ENCODE results near the gene CACNA1A. TPM values are rescaled to one million over a fixed set of nuclear protein-coding genes. Genes with fewer than 3 reads are reported as not detected.
"Not testable (repeated sequence)": the region's sequence is repeated elsewhere in the genome, so short reads cannot be mapped to it uniquely, and the experiment has no call there.

Gene CACNA1A
- not detected for total RNA-seq

DNA sequence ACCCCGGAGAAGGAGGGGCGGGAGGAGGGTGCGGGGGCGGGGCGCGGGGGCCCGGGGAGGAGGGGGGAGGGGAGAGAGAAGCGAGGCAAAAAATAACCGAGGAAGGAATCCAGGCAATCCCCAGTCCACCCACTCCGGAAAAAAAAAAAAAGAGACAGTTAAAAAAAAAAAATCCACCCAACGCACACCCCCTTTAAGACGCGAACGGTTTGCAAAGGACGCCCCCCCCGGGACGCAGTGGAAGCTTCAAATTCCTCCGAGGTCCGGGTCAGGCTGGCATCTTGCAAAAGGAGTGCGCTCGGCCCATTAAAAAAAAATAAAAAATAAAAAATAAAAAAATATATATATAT lies at the start of gene CACNA1A:
TSS of gene CACNA1A (minus strand) at position 9 of the 350 bp plus-strand sequence. CDS start 255 bp downstream, outside the sequence.
- DNase-seq = no peak

- no peak for DNase-seq
Measured at GRCh38 chr19:13554506-13555240, 48.4 kb upstream of the CACNA1A start.

DNA sequence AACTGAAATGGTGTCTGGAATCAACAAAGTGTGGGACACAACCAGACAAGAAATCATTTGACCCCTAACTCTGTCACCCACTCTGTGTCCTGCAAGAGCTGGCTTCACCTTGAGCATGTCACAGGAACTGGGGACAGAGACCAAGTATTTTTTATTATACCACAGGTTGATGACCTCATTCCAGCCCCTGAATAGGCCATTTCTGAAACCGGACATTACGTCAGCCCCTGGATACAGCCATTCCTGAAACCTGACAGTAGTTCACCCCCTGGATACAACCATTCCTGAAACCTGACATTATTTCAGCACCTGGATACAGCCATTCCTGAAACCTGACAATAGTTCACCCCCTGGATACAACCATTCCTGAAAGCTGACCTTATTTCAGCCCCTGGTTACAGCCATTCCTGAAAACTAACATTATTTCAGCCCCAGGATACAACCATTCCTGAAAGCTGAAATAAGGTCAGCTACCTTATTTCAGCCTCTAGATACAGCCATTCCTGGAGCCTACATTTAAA lies 47.7 kb upstream of the CACNA1A start:
- no peak for DNase-seq

DNA sequence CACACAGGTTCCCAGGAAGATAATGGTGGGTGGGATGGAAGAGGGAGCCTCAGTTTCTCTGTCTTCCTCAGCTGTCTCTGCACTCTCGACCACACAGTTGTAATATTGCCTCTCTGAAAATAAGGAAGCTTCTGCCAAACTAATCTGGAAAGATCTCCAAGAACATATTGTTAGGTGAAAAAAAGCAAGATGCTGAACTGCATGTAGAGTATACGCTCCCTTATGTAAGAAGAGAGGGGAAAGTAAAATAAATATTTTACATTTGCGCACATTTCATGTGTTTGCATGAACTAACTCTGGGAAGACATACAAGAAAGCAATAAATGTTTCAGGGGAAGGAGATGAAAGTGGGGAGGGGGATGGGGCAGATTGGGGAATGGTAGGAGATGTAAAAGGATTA lies 41.9 kb upstream of the CACNA1A start:
- no peak for DNase-seq

DNA sequence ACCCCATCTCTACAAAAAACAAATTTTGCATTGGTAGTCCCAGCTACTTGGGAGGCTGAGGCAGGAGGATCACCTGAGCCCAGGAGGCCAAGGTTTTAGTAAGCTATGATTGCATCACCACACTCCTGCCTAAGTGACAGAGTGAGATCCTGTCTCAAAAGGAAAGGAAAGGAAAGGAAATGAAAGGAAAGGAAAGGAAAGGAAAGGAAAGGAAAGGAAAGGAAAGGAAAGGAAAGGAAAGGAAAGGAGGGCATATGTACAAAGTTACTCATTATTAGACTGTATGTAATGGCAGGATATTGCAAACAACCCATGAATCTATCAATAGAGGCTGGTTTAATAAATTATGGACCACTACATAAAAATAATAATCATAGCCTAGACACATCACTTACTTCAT lies 40.8 kb upstream of the CACNA1A start:
- no peak for DNase-seq

DNA sequence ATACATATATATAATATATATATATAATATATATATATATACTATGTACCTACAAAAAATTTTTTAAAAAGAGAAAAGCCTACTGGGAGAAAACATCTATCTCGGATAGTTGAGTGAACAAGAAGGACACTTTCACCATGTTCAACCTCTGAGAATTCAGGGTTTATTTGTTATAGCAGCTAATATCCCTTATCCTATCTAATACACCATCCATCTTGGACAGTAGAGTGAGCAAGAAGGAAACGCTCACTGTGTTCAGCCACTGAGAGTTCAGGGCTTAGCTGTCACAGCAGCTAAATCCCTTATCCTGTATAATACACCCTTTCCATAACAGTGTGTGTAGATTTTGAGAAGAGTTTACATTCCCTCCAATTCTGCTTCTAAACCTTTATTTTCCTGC lies 38.1 kb upstream of the CACNA1A start:
- DNase-seq = no peak

- DNase-seq = no peak
Measured at GRCh38 chr19:13541554-13541953, 35.3 kb upstream of the CACNA1A start.

DNA sequence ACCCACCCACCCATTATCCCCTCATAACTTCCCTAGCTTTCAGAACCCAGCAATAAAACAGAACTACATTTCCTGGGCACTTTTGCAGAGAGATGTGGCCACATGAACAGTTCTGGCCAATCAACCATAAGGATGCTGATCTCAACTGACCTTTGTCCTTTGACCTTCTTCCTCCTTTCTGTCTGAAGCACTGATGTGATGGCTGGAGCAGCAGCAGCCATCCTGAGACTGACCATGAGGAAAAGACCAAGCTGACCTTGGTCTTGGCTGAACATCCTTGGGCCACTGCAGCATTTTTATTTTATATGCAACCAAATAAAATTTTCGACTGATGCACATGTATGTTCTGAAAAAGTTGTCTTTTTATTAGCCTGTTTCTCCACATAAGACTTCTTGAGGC lies 33.1 kb upstream of the CACNA1A start:
- DNase-seq = no peak

DNA sequence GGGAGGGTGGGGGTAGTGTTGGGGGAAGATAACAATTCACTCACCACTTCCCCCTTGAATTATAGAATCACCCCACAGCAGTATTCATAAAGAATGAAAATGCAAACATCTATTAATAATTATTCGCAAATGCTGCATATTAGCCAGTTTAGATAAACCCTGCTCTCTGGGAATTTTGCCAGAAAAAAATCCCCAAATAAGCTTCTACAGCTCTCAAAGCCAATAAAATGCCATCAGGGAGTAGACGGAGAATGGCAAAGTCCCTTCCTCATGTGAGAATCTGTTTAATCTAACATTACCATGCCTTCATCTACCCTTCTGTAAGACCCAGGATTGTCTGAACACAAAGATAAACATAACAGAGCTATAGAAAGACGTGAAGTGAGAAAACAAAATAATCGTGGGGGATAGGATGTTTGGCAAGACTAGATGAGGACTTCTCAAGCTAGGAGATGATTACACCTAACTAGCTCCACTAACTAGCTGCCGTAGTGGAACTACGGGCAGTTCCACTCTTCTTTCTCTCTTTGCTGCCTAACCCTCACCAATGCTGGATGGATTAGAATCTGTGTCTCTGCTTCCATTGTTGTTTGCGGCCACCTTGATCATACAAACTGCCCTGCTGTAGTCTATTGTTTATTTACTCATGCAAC lies 32.4 kb upstream of the CACNA1A start:
- DNase-seq = no peak

- no peak for DNase-seq
Measured at GRCh38 chr19:13537454-13537853, 31.2 kb upstream of the CACNA1A start.

DNA sequence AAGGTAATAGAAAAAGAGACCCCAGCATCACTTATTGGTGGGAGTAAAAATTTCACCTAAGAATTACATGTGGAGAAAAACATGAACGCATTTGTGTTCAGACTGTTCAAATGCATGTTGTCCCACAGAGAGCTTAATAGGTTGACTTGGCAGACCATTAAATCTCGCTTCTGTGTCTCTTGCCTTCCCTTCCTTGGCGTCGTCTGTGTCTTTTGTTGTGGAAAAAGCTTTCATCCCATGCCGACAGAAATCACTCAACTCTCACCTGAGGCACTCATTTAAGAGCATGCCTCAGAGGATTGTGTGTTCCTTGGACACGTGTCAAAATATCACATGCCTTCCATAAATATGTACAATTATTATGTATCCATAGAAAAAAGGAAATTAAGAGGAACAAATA lies 24.4 kb upstream of the CACNA1A start:
- DNase-seq = no peak

DNA sequence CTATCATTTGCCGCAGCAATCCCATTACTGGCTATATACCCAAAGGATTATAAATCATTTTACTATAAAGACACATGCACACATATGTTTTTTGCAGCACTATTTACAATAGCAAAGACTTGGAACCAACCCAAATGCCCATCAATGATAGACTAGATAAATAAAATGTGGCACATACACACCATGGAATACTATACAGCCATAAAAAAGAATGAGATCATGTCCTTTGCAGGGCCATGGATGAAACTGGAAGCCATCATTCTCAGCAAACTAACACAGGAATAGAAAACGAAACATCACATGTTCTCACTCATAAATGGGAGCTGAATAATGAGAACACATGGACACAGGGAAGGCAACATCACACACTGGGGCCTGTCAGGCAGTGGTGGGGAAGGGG lies 23.4 kb upstream of the CACNA1A start:
- not testable (repeated sequence) for DNase-seq

DNA sequence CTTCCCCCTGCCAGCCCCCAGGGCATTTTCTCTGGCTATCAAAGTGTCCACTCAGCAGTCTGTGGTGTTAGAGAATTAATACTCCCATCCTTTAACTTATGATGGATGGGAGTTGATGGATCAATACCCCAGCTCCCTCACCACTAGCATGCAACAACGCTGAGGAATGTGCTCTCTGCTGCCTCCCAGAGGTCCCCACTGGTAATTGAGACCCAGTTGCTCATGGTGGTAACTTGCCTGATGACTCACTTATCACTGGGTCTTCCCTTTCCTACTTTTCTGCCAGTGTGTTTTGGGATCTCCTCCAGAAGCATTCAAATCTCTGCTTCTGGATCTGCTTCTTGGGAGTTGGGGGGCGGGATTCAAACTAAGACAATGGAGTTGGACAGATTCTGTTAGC lies 20.3 kb upstream of the CACNA1A start:
- no peak for DNase-seq

GRCh38 chr19:13521066-13521465 lies 14.8 kb upstream of the CACNA1A start:
- no peak for DNase-seq

- DNase-seq = no peak
Measured at GRCh38 chr19:13511947-13512346, 5.7 kb upstream of the CACNA1A start.

- no peak for DNase-seq
Measured at GRCh38 chr19:13507053-13507611, 853 bp upstream of the CACNA1A start.

GRCh38 chr19:13505761-13506470 lies 363 bp downstream of the CACNA1A start:
- DNase-seq = no peak

DNA sequence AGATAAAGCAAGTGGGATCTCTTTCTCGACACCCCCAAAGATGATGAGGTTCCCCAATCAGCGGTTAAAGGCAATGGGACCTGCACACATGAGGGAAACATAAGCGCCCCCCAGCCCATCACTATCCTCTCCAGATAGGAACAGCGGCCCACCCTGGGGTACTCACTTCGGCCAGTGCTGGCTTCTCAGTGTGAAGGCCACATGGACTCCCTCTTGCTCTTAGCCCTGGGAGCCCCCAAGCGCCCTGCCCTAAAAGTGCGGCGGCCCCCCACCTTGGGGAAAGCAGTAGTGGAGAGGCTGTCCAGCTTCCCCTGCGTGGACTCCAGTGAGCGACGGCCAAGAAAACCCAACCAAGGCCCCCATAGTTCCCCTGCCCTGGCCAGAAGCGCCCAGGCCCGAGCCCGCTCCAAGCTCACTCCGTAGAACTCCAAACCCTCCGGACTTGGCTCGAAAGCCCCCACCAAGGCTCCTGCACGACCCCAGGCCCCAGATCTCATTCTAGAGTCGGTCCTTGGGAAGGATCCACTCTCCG lies 1.0 kb downstream of the CACNA1A start:
- no peak for DNase-seq

- DNase-seq = no peak
Measured at GRCh38 chr19:13503570-13504235, 2.6 kb downstream of the CACNA1A start.

- DNase-seq = no peak
Measured at GRCh38 chr19:13502231-13502630, 4.0 kb downstream of the CACNA1A start.

DNA sequence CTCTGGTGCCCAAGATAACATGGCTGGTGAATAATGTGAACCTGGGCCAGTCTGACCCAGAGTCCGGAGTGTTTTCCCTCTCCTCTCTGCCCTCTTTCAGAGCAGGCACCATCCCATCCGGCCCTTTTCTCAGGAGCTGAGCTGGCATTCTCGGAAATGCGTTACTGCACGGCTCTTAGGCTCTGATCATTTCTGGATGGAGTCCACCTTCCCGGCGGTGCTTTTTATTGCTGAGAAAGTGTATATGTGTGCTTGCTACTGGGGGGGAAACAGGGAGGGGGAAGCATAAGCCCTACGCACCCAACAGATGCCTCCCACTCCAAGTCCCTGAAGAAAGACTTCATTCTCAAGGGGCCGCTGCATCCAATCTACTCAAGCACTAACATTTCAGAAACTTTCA lies 6.6 kb downstream of the CACNA1A start:
- DNase-seq = no peak

- no peak for DNase-seq
Measured at GRCh38 chr19:13493516-13494310, 12.6 kb downstream of the CACNA1A start.
